Measurements from ENCODE around the gene LDLRAD3.
"Not testable (repeated sequence)": the region's sequence is repeated elsewhere in the genome, so short reads cannot be mapped to it uniquely, and the experiment has no call there.

LDLRAD3 gene

DNA sequence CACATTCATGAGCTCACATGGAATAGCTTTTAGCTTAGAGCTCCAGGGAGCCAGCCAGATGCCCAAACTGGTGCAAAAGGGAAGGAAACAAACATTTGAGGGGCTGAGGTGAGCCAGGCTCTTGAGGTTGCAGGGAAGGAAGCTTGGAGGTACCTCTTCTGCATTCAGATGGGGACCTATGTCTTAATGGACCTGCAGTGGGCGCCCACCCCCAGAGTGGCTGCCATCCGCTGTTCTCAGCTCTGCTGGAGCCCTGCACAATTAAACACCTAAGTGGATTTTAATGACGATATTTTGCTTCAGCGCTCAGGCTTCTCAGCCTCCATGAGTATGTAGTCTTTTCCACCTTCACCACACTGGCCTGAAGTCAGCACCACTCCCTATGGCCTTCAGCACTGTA lies 100.8 kb downstream of the LDLRAD3 start:
- no peak for DNase-seq (ENCODE audit: low read depth in 2 of 2, low spot score in 1 of 2)

GRCh38 chr11:36045945-36046344 lies 102.1 kb downstream of the LDLRAD3 start:
- not testable (repeated sequence) for DNase-seq (ENCODE audit: low read depth in 2 of 2, low spot score in 1 of 2)

- DNase-seq (ENCODE audit: low read depth in 2 of 2, low spot score in 1 of 2) = no peak
Observed at GRCh38 chr11:36046932-36047331, 103.1 kb downstream of the LDLRAD3 start.

- no peak for DNase-seq (ENCODE audit: low read depth in 2 of 2, low spot score in 1 of 2)
Observed at GRCh38 chr11:36047344-36047743, 103.5 kb downstream of the LDLRAD3 start.

- DNase-seq (ENCODE audit: low read depth in 2 of 2, low spot score in 1 of 2) = no peak
Observed at GRCh38 chr11:36048496-36049247, 104.8 kb downstream of the LDLRAD3 start.

DNA sequence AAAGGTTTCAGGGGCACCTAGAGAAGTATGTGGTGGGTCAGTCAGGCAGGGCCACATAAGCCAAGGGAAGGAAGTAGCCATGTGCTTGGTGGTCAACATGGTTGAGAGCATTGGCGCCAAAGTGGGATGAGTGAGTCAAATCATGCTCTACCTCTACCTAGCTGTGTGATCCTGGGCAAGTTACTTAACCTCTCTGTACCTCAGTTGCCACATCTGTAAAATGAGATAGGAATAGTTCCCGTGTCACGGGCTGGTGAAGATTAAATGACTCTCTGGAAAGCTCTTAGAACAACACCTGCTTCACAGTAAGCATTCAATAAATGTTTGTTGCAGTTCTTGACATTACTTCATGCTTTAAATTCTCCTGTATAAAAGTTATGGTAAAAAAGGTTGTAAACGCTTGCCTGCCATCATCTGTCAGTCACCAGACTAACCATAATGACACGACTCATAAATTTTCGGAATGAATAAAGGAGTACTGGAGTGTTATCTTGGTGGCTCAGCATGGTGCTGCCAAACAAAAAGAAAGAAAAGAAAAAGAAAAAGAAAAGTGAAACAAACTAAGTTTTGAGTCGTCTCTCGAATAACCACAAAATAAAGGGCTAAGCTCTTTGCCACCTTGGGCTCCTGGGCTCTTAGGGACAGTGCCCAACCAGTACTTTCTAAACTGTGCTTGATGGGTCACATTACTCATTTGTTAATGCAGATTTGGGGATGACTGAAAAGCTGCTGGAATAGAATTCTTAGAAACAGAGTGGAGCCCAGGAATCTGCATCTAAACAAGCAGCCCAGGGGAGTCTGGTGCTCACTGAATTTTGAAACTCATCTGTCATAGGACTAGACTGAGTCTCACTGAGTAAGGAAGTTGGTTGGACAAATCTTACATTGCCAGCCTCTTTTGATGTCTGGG lies 107.6 kb downstream of the LDLRAD3 start:
- DNase-seq (ENCODE audit: low read depth in 2 of 2, low spot score in 1 of 2) = no peak

DNA sequence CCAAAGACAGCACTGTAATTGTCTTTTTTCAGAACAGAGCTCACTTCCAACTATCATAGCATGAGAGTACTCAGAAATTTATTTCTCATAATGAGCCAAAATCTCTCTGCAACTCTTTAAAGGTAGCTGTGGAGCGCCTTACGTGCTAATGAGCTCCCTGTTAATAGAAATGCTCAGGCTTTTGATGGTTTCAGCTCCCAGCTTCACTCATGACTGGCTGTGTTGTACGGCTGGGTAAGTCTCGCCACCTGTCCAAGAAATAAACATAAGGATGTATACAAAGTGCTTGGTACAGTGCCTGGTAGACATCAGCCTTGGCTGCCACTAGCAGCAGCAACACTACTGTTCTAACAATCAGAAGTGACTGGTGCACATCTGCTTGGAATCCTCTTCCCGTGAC lies 109.4 kb downstream of the LDLRAD3 start:
- no peak for DNase-seq (ENCODE audit: low read depth in 2 of 2, low spot score in 1 of 2)

GRCh38 chr11:36053862-36054261 lies 110.0 kb downstream of the LDLRAD3 start:
- no peak for DNase-seq (ENCODE audit: low read depth in 2 of 2, low spot score in 1 of 2)

- DNase-seq (ENCODE audit: low read depth in 2 of 2, low spot score in 1 of 2) = no peak
Observed at GRCh38 chr11:36054628-36055027, 110.8 kb downstream of the LDLRAD3 start.

- no peak for DNase-seq (ENCODE audit: low read depth in 2 of 2, low spot score in 1 of 2)
Observed at GRCh38 chr11:36056160-36056751, 112.4 kb downstream of the LDLRAD3 start.

GRCh38 chr11:36057379-36058042 lies 113.6 kb downstream of the LDLRAD3 start:
- no peak for DNase-seq (ENCODE audit: low read depth in 2 of 2, low spot score in 1 of 2)

- no peak for DNase-seq (ENCODE audit: low read depth in 2 of 2, low spot score in 1 of 2)
Observed at GRCh38 chr11:36059660-36060059, 115.8 kb downstream of the LDLRAD3 start.

- no peak for DNase-seq (ENCODE audit: low read depth in 2 of 2, low spot score in 1 of 2)
Observed at GRCh38 chr11:36060926-36061325, 117.1 kb downstream of the LDLRAD3 start.

DNA sequence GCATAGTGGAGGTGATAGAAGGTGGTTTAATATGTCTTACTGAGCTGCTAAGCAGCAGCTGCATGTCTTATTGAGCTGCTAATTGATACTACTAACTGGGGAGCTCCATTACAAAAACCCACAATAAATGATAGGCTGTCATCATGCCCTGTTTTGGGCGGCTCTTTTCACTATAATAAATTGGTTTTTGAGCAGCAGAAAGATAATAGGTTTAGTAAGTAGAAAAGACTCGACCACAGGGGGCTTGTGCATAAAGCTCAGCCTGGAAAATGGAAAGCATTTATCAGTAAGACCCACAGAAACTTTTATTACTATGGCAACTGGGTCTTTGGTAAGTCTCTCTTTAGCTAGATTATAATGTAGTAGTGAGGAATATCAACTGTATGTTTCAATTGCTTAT lies 117.6 kb downstream of the LDLRAD3 start:
- DNase-seq (ENCODE audit: low read depth in 2 of 2, low spot score in 1 of 2) = no peak

- DNase-seq (ENCODE audit: low read depth in 2 of 2, low spot score in 1 of 2) = no peak
Observed at GRCh38 chr11:36062796-36063365, 119.0 kb downstream of the LDLRAD3 start.

DNA sequence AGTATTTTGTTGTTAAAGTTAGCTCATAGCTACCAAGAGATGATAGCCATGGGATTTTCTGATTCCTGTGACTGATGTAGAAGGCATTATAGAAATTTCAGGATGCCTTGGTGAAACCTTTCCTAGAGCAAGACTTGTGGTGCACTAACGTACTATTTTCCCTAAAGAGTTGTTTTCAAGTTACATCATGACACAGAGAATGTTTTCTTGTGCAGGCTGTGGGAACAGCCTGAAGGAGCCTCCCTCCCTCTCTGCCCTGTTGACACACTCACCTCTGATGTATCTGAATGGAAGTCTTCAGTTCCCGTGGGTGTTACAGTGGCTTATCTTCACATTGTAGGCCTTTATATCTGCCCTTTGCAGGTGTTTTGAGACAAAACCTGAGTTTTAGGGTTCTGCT lies 121.6 kb downstream of the LDLRAD3 start:
- DNase-seq (ENCODE audit: low read depth in 2 of 2, low spot score in 1 of 2) = no peak

DNA sequence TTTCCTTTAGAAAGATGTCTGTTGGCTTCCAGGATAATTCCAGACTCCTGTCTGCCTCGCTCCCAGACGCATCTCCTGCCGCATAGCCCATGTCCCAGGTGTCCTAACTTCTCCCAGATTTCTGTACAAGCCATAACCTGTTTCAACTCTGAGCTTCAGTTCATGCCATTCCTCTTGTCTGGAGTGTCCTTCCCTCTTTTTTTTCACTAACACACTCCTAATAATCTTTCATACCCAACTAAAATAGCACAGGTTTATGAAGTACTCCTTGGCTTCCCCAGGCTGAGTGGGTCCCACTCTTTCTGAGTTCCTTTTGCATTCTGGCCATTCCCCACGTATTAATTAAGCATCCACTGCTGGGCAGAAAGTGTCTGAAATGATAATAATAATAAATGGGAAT lies 123.0 kb downstream of the LDLRAD3 start:
- DNase-seq (ENCODE audit: low read depth in 2 of 2, low spot score in 1 of 2) = no peak

DNA sequence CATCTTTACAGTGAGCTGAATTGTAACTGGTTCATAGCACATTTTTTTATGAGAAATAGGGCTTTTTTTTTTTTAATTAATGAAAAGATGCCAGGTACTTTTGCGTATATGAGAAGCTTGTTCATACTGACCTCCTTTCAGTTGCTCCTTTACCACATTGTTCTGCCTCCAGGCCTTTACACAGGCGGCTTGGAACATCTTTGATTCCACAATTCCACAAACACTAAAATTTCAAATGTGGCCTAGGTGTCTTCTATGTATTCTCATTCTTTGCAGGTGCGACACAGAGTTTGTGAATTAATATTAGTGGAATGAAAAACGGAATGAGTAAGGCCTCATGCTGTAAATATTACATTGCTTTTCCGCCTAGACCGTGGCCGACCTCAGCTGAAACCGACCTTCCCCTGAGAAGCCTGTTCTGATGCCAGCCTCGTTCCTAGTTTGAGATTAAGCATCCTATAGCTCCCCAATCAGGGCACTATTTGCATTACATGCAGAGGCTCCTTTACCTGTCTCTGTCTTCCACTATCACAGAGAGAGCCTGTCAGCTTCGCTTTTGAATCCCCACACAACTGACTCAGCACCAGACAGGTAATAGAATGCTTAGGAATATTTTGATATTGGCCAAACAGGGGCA lies 125.8 kb downstream of the LDLRAD3 start:
- no peak for DNase-seq (ENCODE audit: low read depth in 2 of 2, low spot score in 1 of 2)

- DNase-seq (ENCODE audit: low read depth in 2 of 2, low spot score in 1 of 2) = no peak
Observed at GRCh38 chr11:36070213-36070953, 126.5 kb downstream of the LDLRAD3 start.

DNA sequence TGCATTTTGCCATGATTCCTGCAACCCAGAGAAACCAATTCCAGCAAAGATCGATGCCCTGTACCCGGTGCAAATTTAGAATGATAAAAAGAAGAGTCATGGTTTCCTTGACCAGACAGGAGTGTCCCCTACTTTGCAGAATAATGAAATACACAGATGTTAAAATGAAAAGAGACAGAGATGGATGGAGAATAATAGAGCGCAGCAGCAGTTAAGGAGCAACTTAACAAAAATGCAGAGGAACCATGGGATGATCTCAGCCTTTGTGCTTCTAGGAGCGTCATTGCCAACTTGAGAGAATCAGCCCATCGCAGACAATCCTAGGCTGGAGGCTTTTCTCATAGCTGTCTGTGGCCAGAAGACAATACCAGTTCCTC lies 127.1 kb downstream of the LDLRAD3 start:
- DNase-seq (ENCODE audit: low read depth in 2 of 2, low spot score in 1 of 2) = no peak
